ENCODE results near the gene CTDSPL.
A peak's percentile ranks its signal among the peaks of the same experiment; 100 is the strongest.

Gene CTDSPL

DNA sequence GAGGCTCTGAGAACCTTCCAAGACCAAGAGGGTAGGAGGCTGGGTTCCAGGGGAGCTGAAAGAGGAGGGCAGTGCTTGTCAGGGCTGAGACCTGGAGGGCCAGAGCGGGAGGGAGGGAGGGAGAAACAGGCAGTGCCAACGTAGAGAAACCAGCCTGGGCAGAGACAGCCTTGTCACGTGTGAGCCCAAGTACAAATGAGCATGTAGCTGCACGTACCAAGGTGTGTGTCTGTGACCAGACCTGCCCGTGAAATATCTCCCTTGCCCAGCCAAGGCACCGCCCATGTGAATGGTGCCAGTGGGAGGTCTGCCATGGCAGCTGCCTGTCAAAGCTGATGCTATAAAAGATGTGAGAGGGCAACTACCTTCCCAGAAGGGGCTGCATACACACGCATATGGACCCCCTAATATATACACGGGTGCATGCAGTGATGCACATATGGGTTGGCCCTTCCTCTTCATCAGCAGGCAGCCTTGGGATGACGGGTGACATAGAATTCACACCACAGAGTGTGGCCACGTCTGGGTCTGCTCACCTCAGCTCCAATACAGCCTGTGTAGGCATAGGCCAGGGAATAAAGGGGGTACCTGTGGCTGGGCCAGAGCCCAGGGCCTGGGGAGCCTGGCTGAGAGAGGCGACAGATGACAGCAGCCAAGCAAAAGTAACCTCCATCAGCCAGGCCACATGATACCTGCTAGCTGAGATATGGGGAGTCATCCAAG lies 7.8 kb upstream of the CTDSPL start:
- no peak for DNase-seq

DNA sequence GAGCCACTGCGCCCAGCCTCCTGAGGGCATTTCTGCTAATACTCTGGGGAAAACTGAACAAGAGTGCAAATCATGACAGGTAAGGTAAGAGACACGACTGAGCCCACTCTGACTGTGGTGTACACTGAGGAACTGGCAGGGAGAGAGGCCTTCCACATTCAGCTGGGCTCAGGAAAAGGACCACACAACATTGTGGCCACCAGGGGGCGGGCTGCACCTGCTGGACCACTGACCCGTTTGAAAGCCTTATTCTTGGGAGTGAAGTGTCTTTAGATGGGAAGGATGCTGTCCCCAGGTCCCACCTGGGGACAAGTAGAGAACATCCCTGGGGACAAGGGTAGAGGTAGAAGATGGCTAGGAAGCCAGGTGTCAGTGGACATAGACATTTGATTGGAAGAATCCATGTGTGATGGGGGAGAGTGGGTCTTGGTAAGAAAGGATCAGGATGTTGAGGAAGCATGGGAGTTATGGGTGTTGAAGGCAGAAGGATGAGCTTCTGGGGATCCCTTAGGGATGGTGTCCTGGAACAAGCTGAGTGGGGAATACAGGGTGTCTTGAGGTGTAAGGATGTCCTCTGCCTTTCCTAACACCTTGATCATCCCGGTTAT lies 6.2 kb upstream of the CTDSPL start:
- peak; percentile 56 for DNase-seq

DNA sequence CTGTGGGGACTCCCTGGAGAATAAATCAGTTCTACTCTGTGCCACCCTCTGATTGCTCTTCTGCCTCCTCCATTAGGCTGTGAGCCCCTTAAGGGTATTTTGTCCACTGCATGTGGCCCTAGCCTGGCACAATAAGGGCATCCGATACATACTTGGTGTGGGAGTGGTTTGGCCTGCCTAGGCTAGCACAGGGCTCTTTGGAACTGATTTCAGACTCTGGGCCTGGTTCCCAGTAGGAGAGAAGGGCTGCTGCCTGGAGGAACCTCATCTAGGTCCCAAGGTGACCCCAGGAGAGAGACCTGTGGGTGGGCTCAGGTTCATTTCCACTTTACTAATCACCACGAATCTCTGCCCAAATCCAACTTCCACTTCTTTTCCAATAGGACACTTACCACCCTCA lies 5.3 kb upstream of the CTDSPL start:
- DNase-seq = no peak

DNA sequence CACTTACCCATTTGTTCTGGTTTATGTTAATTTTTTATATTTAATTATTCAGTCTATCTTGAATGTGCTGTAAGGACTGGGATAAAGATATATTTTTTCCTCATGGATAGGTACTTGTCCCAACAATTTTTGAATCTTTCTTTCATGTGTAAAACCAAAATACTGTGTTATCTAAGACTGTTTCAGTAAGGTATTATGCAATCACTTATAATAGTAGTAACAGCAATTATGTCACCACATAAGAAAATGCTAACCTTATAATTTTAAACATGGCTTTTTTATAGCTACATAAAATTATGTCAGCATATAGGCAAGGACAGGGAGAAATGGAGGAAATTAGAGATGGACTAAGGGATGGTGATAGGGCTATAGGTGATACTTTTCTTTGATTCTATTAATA lies 2.9 kb upstream of the CTDSPL start:
- no peak for DNase-seq

DNA sequence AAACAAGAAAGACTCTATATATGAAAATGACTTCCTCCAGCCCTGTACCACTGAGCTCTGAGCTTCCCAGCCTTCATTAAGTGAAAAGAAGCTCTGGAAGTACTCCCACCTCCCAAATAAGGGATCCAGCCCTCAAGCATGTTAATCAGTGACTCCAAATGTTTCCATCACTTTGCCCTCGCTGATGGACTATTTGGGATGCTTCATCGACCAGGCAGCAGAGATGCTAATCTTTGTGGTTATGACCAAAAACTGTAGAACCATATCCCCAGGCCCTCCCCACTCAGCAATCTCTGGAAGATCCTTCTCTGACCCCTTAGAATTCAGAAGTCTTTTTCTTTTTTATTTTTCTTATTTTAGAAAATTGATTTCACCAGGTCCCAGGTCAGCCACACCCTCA lies 2.3 kb upstream of the CTDSPL start:
- DNase-seq = no peak

DNA sequence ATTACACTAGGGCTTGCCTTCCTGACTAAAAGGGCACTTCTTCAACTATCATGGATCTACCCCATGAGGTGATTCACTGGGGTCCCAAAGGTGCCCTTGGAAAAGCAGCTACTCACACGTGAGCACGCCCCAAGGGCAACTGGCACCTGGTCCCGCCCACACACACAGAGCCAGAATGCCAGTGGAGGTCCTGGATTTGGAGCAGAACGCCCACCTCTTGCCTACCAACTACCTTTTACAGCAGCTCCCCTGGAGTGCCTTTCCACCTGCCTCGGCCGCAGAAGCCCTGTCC lies 1.8 kb upstream of the CTDSPL start:
- no peak for DNase-seq

DNA sequence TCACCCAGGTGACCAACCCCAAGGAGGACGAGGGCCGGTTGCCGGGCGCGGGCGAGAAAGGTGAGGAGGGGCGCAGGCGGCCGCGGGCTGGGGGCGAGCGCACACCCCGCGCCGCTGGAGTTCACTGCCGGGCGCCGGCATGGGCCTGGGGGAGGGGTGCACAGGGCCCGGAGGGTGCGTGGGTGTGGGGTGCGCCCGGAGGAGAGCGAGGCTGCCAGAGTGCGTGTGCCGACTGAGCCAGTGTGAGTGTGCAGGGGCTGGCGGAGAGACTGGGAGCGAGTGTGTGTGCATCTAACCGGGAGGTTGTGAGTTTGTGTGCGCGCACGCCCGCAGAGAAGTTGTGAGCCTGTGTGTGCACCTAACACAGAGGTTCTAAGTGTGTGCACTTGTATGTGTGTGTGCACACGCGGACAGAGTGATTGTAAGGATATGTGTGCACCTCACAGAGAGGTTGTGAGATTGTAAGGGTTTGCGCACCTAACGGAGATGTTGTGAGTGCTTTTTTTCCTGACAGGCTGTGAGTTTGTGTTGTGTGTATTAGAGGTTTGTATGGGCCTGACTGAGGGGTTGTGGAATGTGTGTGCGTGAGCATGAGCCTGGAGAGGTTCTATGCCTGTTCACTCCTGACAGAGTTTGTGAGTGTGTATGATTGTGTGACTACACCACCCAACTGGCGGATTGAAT lies 681 bp downstream of the CTDSPL start:
- peak; percentile 54 for DNase-seq

DNA sequence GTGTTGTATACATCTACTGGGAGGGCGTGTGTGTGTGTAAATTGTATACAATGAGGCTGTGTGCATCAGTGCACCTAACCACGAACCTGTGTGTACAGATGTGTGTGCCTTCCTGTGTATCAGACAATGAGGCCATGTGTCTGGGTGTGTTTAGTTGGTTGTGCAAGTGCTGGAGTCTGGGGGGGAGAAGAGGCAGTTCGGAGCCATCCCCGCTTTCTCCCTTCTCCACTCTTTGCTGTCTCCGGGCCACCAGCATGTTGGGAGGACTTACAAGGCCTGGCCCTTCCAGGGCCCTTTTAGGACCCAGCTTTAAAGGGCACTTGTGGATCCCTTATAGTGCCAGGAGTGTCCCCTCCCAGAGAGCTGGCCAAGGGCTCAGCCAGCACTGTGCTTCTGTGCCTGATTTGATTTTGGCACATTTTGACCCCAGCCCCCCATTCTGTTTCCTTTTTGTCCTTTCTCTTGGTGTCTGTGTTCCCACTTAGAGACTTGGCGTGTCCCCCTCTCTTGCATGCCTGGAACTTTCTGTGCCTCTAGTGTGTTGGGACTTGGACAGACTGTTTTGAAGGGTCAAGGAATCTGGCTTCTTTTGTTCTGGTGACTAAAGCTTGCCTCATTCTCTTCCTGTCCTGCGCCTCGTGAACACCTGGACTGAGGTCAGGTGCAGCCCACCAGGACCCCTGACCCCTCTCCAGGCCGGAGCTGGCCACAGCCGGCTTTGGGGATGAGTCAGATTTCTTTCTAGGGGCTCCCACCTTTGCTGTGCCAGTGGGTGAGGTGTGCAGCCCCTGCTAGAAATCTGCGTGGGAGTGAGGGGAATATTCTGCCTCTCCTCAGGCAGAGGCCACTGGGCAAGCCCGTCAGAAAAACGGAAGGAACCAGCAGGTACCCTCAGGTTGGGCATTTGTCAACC lies 1.5 kb downstream of the CTDSPL start:
- DNase-seq = no peak

DNA sequence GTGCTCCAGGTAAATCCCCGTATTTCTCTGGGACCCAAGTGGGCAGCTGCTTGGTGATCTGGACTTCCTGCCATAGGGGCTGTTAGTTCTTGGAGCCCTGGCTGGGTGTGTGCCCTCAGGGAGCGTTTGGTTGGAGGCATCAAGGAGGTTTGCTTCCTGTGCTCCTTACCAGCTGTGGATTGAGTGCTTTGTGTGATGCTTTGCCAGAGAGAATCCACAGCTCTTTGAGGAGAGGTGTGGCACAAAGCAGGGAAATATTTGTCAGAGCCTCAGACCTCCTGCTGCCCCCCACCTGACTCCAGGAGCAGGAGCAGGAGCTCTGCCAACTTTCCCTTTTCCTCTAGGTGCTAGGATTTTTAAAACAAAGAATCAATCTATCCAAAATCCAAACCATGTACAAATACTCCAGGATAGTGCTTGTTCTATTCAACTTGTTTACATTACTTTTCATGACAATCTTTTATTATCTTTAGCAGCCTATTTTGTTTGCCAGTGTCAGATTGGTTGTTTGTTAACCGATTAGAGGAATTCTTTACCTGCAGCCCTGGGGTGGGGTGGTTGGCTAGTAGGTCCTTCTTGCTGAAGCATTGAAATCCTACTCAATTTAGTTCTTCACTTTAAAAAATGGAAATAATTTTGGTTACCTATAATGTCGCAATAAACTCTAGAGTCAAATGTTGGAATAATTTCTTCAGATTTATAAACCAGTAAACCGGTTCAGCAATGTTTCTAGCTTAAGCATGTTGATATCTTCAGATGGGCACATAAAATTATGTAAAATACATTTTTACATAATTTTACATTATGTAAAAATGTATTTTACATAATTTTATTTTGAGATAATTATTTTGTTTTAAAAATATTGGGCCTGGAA lies 2.5 kb downstream of the CTDSPL start:
- DNase-seq = no peak

DNA sequence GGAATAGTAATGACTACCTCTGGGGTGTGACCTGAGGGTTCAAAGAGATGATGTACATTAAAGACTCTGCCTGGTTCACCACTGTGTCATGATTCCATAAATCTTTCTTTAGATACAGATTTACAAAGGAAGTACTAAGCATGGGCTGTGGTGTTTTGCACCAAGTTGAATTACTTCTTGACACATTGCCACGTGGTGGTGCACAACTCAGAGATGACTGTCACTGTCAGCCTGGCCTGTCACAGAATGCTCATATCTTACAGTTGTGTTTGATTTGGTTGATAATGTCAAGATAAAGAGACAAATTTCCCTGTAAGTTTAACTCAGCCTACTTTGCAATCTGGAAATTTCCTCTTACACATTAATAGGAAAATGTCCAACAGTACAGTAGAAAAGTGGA lies 3.2 kb downstream of the CTDSPL start:
- no peak for DNase-seq

DNA sequence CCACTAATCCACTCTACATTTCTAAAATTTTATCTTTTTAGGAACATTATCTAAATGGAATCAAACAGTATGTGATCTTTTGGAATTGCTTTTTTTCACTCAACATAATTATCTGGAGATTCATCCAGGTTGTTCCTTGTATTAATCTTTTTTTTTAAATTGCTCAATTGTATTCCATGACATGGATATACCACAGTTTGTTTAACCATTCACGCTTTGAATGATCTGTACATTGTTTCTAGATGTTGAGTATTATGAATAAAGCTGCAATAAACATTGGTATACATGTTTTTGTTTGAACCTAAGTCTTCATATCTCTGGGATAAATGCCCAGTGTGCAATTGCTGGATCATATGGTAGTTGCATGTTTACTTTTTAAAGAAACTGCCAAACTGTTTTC lies 5.5 kb downstream of the CTDSPL start:
- DNase-seq = no peak

DNA sequence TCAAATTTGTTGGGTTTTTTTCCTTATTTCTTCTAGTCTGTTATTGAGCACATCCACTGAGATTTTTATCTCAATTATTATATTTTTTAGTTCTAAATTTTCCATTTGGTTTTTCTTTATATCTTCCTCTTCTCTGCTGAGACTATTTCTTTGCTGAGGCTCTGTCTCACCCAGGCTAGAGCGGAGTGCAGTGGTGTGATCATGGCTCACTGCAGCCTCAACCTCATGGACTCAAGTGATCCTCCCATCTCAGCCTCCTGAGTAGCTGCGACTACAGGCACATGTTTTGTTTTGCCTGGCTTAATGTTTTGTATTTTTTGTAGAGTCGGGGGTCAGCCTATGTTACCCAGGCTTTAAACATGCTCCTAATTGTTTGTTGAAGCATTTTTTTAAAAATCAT lies 10.2 kb downstream of the CTDSPL start:
- no peak for DNase-seq

DNA sequence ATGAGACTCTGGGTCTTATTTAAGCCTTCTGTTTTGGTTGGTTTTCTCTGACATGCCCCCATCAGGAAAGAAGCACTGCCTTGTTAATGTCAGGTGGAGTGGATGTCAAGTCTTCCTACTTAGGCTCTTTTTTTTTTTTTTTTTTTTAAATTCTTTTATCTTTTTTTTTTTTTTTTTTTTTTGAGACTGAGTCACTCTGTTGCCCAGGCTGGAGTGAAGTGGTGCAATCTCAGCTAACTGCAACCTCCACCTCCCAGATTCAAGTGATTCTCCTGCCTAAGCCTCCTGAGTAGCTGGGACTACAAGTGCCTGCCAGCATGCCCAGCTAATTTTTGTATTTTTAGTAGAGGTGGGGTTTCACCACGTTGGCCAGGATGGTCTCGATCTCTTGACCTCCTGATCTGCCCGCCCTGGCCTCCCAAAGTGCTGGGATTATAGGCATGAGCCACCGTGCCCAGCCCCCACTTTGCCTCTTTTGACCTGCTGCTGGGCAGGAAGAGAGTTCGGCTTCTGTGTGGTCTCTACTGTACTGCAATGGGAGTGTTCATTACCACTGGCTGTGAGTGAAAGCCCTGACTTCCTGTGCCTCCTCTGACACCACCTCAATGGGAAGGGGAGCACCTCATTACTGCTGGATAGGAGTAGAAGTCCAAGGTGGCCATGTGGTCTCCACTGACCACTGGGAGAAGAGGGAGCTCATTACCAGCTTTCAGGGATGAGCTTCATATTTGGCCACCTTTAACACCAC lies 10.9 kb downstream of the CTDSPL start:
- DNase-seq = no peak

DNA sequence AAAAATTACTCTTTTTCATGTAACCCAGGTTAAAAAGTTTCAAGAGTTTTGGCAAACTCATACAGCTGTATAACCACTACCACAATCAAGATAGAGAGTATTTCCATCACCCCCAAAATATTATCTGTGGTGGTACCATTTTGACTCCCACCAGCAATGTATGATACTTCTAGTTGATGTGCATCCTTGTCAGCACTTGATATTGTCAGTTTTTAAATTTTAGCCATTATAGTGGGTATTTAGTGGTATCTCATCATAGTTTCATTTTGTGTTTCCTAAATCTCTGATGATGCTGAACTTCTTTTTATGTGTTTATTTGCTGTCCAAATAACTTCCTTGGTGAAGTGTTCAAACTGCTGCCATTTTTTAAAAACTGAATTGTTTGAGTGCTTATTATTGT lies 14.6 kb downstream of the CTDSPL start:
- DNase-seq = no peak

DNA sequence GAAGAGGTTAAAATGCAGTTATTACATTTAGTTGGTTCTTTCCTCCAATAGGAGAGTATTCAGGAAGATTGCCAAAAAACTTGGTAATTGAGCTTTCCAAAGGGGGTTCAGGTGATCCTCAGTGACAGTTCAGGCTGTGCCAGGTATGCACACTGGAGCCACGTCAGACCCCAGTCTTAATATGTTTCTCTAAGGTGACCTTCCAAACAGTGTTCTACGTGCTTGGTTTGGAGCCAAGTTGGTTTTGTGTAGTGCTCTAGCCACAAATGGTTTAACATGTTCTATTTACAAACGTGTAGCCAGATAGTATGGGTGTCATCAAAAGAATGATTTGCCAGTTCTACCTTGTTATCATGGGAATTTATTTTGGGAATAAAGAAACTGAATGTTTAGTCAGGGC lies 21.0 kb downstream of the CTDSPL start:
- no peak for DNase-seq

DNA sequence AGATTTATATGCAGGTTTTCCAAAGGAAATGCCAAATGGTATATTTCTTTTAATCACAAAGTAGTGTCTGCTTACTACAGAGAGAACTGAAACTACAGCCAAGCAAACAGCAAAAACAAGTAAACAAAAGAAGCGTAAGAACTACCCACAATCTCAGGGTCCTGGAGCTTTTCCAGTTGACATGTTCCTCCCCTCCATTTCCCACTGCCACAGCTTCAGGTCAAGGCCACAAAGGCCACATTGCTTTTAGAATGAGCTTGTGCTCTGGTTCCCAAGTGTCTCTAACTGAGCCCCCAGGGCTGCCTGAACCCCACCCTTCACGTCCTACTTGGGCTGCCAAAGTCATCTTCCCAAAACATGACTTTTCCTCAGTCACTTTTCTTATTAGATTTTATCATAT lies 24.1 kb downstream of the CTDSPL start:
- DNase-seq = no peak

DNA sequence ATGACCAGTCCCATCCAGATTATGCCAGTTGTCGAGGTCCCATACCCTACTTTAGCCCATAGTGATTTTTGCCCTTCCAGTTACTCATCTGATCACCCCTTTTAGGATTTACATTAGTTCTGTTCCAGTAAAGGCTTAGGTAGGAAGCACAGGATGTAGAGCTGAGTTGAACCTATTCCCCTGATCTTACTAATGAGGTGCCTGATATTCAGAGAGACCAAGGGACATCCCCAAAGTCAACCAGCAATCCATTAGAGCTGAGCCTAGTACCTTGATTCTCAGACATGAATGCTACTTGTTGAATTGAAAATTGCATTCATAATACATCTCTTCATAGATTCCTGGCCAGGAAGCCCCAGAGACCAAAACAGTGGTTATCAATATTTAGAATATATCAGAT lies 24.7 kb downstream of the CTDSPL start:
- no peak for DNase-seq

DNA sequence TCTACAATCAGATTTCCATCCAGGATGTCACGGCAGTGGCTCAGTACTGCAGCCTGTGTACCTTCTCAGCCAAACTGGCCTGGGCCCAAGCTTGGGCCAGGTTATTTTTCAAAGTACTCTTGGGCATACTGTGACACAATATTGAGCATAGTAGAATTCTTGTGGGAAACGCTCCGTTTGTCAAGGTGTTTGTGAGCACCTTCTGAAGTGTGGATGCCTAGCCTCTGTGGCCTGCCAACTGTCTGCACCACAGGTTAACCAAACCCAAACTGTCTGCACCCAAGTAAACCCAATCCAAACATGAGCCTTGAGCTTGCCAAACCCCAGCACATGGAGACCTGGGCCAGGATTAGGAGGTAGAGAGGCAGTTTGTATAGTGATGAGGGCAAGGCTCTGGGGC lies 25.4 kb downstream of the CTDSPL start:
- no peak for DNase-seq

DNA sequence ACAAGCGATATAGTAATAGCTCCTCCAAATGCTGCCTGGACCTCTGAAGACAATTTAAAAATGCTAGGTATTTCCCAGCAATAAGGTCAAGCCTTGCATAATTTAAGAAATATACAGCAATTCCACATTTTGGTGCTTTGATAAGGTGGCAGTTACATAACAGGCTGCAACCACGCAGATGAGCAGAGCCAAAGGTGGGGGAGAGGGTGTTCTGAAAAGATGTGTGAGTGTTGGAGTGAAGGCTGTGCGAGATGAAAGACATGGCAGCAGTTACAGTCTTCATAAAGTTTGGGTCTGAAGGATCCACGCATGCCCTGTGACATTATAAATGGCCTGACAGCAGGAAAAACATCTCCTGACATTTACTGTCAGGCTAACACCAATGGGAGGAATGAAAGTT lies 26.1 kb downstream of the CTDSPL start:
- DNase-seq = no peak

DNA sequence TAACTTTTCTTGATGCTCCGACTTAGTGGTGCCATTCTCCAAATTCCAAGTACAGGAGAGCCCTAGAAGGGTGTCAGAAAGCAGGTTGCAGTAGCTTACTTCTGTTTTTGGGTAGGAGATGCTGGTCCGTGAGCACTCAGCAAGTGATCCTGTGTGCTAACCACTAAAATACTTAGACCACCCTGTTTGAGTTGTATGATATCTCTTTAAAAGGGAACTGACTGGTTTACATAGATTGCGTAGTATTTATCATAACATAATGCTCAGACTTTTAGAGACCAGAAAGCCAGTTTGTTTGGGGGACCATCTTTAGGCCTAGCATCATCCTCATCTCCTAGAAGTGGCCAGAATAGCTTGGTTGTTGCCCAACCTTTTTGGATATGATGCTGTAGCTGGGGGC lies 26.7 kb downstream of the CTDSPL start:
- no peak for DNase-seq

DNA sequence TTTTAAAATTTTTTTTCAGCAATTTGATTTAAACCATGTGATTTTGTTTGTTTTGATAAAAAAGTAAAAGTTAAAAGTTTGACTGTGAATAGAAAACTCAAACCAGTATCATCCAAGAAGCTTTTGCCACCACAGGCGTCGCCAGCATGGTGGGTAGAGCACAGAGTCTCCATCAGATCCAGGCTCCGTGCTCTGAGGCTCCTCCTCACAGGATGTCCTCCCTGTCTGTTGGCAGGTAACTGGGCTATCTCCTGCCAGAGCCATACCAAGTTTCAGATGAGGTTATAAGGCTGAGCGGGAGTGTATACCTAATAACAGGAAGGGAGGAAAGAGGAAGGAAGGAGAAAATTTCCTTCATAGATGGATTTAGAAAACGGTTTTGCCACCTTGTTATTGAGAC lies 28.8 kb downstream of the CTDSPL start:
- no peak for DNase-seq

DNA sequence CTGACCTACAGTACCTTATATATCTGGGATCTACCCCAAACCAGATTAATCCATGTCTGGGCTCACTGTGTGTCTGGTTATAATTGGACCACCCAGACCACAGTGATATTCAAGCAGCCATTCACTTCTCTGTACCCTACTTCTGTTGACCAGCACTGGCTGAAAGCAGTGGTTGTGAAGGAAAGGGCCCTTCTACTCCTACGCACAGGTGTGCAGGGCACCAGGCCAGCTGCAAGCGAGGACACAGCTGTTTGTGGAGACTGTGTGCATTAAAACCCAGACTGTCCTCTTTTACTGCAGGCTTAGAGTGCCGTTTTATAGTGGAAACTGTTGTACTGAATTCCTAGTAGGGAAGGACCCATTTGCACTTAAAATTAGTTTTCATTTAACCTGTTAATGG lies 29.5 kb downstream of the CTDSPL start:
- no peak for DNase-seq

All from fibroblast of skin of abdomen (primary cell).